ENCODE data around the gene TSSK1B.
"Not testable (repeated sequence)": the region's sequence is repeated elsewhere in the genome, so short reads cannot be mapped to it uniquely, and the experiment has no call there.

The TSSK1B gene

GRCh38 chr5:113404269-113404668, 30.5 kb downstream of the TSSK1B start:
- no peak for DNase-seq (ENCODE audit: low read depth)
- no peak overlapping the region for H3K4me3 ChIP-seq (ENCODE audit: low read length)
- no peak for TF ChIP-seq CTCF (conservative IDR thresholded peaks at IDR 0.05; ENCODE audit: low read length)

DNA sequence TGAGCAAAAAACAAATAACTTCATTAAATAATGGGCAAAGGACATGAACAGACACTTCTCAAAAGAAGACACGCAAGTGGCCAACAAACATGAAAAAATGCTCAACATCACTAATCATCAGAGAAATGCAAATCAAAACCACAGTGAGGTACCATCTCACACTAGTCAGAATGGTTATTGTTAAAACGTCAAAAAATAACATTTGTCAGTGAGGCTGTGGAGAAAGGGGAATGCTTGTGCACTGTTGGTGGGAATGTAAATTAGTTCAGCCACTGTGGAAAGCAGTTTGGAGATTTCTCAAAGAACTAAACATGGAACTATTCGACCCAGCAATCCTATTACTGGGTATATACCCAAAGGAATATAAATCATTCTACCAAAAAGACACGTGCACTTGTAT, 36.8 kb downstream of the TSSK1B start:
- not testable (repeated sequence) for H3K4me3 ChIP-seq (ENCODE audit: low read length); DNase-seq (ENCODE audit: low read depth)

DNA sequence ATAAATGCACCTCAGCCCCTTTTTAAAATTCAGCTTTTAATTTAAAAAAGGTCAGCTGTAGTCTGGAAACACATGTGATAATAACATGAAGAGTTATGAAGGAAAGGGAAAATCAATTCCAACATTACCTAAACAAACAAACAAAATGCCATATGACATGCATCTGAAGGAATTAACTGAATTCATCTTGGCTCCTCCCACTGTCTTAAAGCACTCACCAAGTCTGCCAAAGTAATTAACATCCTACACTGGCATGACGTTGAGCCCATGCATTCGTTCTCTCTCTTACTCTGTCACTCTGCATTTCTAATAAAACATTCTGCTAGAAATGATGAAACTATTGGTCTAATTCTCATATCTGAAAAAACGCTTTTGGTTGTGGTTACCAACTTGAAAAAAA, 37.7 kb downstream of the TSSK1B start:
- no peak for DNase-seq (ENCODE audit: low read depth)
- TF ChIP-seq CTCF (conservative IDR thresholded peaks at IDR 0.05; ENCODE audit: low read length) = no peak
- H3K4me3 ChIP-seq (ENCODE audit: low read length) = no peak overlapping the region

GRCh38 chr5:113394658-113395057, 40.1 kb downstream of the TSSK1B start:
- no peak for TF ChIP-seq CTCF (conservative IDR thresholded peaks at IDR 0.05; ENCODE audit: low read length)
- DNase-seq (ENCODE audit: low read depth) = no peak

GRCh38 chr5:113390224-113390623, 44.6 kb downstream of the TSSK1B start:
- H3K4me3 ChIP-seq (ENCODE audit: low read length) = no peak overlapping the region
- TF ChIP-seq CTCF (conservative IDR thresholded peaks at IDR 0.05; ENCODE audit: low read length) = no peak
- no peak for DNase-seq (ENCODE audit: low read depth)

More at GRCh38 chr5:113394658-113395057, 40.1 kb downstream of the TSSK1B start:
- H3K4me3 ChIP-seq (ENCODE audit: low read length) = no peak overlapping the region

DNA sequence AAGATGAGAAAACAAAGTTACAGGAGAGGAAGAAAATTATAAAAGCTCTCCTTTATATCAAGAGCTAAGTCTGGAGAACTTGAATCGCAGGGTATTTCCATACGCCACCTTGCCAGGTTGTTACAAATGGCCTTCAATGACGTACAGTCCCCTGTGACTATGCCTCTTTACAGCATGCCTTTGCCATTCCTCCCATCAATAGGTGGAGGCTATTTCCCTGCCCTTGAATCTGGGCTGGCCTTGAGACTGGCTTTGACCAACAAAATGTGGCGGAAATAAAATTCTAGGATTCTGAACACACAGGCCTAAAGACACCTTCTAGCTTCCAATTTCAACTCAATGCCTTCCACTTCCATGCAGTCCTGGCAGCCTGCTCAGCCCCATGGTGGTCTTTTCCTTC, 45.7 kb downstream of the TSSK1B start:
- no peak overlapping the region for H3K4me3 ChIP-seq (ENCODE audit: low read length)
- TF ChIP-seq CTCF (conservative IDR thresholded peaks at IDR 0.05; ENCODE audit: low read length) = no peak

GRCh38 chr5:113387844-113388243, 46.9 kb downstream of the TSSK1B start:
- H3K4me3 ChIP-seq (ENCODE audit: low read length) = no peak overlapping the region
- DNase-seq (ENCODE audit: low read depth) = no peak
- no peak for TF ChIP-seq CTCF (conservative IDR thresholded peaks at IDR 0.05; ENCODE audit: low read length)

More for the DNA sequence above, 45.7 kb downstream of the TSSK1B start:
- DNase-seq (ENCODE audit: low read depth) = no peak

- TF ChIP-seq CTCF (conservative IDR thresholded peaks at IDR 0.05; ENCODE audit: low read length) = no peak
- no peak overlapping the region for H3K4me3 ChIP-seq (ENCODE audit: low read length)
- no peak for DNase-seq (ENCODE audit: low read depth)
Observed at GRCh38 chr5:113384782-113385285, 50.0 kb downstream of the TSSK1B start.

Measured in AG10803 (cell line).